ENCODE data around the gene EEFSEC. TPM values are rescaled to one million over a fixed set of nuclear protein-coding genes. Genes with fewer than 3 reads are reported as not detected.

Gene EEFSEC
- total RNA-seq, 1 experiment from 2014 or later, result 9.5 TPM

GRCh38 chr3:128327606-128328031, 174.3 kb downstream of the EEFSEC start:
- H2BK120ac ChIP-seq (ENCODE audit: low read depth, low read length, poor library complexity, severe bottlenecking), result no peak overlapping the region
- Mint-ChIP-seq H3K27ac (peak overlapping the region in 1 of 3 experiments; percentile 78; a peak in 1 of 7 replicates), H3K9me3 (no peaks in the 10 kb centered on the region), H3K4me3 (no peak overlapping the region), H3K4me1 (peaks cover 5 to 7% of the 10 kb centered on the region in 2 experiments; a peak in 3 of 4 replicates), H3K36me3 (ENCODE audit: insufficient read depth in 1 of 3, low read depth in 3 of 3) (no peaks in the 10 kb centered on the region; a peak in 1 of 7 replicates), H3K27me3 (ENCODE audit: low read depth) (no peaks in the 10 kb centered on the region)
- H3K4me2 ChIP-seq (ENCODE audit: insufficient read depth, insufficient read length, low read length), result no peak overlapping the region
- no peak overlapping the region for H4K8ac ChIP-seq (replicated peaks; ENCODE audit: insufficient read length, low read depth, low read length)
- DNase-seq, result peak; percentile 15
- H2BK15ac ChIP-seq (ENCODE audit: low read depth, low read length), result no peak overlapping the region
- no peaks in the 10 kb centered on the region for H3K79me2 ChIP-seq (ENCODE audit: insufficient read depth, low read length)
- no peak overlapping the region for H4K5ac ChIP-seq (ENCODE audit: insufficient read length, low read depth, low read length)
- no CpG with 5 or more reads among the region's 6 CpGs for WGBS (ENCODE audit: extremely low coverage, insufficient read length, low lambda C conversion rate)
- no peak overlapping the region for H3K4ac ChIP-seq (ENCODE audit: low read depth, low read length)
- no peaks in the 10 kb centered on the region for H3K27me3 ChIP-seq (ENCODE audit: insufficient read depth, low read length)
- TF ChIP-seq, protein P1, sequence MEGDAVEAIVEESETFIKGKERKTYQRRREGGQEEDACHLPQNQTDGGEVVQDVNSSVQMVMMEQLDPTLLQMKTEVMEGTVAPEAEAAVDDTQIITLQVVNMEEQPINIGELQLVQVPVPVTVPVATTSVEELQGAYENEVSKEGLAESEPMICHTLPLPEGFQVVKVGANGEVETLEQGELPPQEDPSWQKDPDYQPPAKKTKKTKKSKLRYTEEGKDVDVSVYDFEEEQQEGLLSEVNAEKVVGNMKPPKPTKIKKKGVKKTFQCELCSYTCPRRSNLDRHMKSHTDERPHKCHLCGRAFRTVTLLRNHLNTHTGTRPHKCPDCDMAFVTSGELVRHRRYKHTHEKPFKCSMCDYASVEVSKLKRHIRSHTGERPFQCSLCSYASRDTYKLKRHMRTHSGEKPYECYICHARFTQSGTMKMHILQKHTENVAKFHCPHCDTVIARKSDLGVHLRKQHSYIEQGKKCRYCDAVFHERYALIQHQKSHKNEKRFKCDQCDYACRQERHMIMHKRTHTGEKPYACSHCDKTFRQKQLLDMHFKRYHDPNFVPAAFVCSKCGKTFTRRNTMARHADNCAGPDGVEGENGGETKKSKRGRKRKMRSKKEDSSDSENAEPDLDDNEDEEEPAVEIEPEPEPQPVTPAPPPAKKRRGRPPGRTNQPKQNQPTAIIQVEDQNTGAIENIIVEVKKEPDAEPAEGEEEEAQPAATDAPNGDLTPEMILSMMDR (conservative IDR thresholded peaks at IDR 0.05), result no peak
- H3K27ac ChIP-seq (ENCODE audit: insufficient read length, low read depth, low read length), result no peak overlapping the region
- H2AK5ac ChIP-seq (ENCODE audit: insufficient read length, low read length), result no peak overlapping the region
- no peak overlapping the region for H2BK12ac ChIP-seq (ENCODE audit: insufficient read length, low read depth, low read length)
- H3T11ph ChIP-seq (ENCODE audit: low read length), result no peak overlapping the region
- no peak overlapping the region for H3K9ac ChIP-seq (ENCODE audit: extremely low read depth, insufficient read length, low read length)
- H4K20me1 ChIP-seq (ENCODE audit: control insufficient read depth, insufficient read depth, insufficient read length), result peaks cover 2% of the 10 kb centered on the region
- H3K56ac ChIP-seq (ENCODE audit: insufficient read length, low read depth, low read length), result no peak overlapping the region
- no peak overlapping the region for H3K23ac ChIP-seq (ENCODE audit: insufficient read length, low read depth, low read length)
- H3K14ac ChIP-seq (ENCODE audit: insufficient read depth, low read length), result no peak overlapping the region
- H2BK20ac ChIP-seq (ENCODE audit: low read depth, low read length, poor library complexity, severe bottlenecking), result no peak overlapping the region
- no peaks in the 10 kb centered on the region for H3K9me3 ChIP-seq (ENCODE audit: control insufficient read depth, low read depth, low read length)
- H2BK5ac ChIP-seq (ENCODE audit: insufficient read length, low read length), result no peak overlapping the region
- no peaks in the 10 kb centered on the region for H3K23me2 ChIP-seq (ENCODE audit: insufficient read length, low read depth, low read length, poor library complexity, severe bottlenecking)
- H2AFZ ChIP-seq (ENCODE audit: low read length), result no peak overlapping the region
- no peaks in the 10 kb centered on the region for H3K4me1 ChIP-seq (ENCODE audit: insufficient read depth, low read length)
- H3K79me1 ChIP-seq (ENCODE audit: insufficient read depth, low read depth, low read length, poor library complexity, severe bottlenecking), result no peaks in the 10 kb centered on the region
- no peak overlapping the region for H3K18ac ChIP-seq (ENCODE audit: insufficient read length, low read depth, low read length)
- no peak overlapping the region for H4K91ac ChIP-seq (ENCODE audit: insufficient read length, low read depth, low read length)
